PC-3 (cell line): ENCODE data around the gene THUMPD3.

ENCODE experiments used
- EZH2 ChIP-seq: fragments of 300-600 bp; sonication (generic); IDR thresholded peaks from one replicate; pipeline ENCODE4 v1.6.1; 2017; ENCODE audit warnings: antibody characterized with exemption, mild to moderate bottlenecking, low read length; ENCODE audit not compliant: unreplicated experiment
- TF ChIP-seq, protein P1 (sequence below): fragments of 300-600 bp; sonication (generic); conservative IDR thresholded peaks from 2 replicates; pipeline ENCODE4 v1.5.1; 2017; ENCODE audit warnings: antibody characterized with exemption, low read depth, mild to moderate bottlenecking, low read length

DNA sequence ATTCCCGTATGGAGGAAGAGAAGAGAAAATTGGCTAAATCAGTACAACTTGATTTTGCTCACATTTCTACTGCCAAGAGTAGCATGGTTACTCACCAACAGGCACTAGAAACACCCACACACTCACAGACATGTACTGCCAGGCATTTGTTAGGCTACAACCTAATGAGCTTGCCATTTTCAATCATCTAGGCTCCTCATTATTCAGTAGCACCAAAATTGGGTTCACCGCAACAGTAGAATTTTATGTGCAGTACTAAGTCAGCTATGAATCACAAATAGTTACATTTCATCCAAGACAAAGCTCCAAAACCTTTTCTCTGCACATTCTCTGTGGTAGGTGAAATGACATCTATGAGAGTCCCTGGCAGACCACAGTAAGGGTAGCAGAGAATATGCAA lies 15.0 kb upstream of the THUMPD3 start:
- TF ChIP-seq EZH2 = no peak
- TF ChIP-seq, protein P1, sequence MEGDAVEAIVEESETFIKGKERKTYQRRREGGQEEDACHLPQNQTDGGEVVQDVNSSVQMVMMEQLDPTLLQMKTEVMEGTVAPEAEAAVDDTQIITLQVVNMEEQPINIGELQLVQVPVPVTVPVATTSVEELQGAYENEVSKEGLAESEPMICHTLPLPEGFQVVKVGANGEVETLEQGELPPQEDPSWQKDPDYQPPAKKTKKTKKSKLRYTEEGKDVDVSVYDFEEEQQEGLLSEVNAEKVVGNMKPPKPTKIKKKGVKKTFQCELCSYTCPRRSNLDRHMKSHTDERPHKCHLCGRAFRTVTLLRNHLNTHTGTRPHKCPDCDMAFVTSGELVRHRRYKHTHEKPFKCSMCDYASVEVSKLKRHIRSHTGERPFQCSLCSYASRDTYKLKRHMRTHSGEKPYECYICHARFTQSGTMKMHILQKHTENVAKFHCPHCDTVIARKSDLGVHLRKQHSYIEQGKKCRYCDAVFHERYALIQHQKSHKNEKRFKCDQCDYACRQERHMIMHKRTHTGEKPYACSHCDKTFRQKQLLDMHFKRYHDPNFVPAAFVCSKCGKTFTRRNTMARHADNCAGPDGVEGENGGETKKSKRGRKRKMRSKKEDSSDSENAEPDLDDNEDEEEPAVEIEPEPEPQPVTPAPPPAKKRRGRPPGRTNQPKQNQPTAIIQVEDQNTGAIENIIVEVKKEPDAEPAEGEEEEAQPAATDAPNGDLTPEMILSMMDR = no peak
